Vagina (tissue), 2 donors: Measurements from ENCODE around the gene PCDHGB3. TPM values are rescaled to one million over a fixed set of nuclear protein-coding genes. Genes with fewer than 3 reads are reported as not detected.
A peak's percentile ranks its signal among the peaks of the same experiment; 100 is the strongest.
"Not testable (repeated sequence)": the region's sequence is repeated elsewhere in the genome, so short reads cannot be mapped to it uniquely, and the experiment has no call there.

Source experiments
- DNase-seq, 2 donors: peaks; one replicate each; pipeline ENCODE4 v3.0.0-alpha.2; 2017; ENCODE audit errors: extremely low spot score in 2 of 2
- H3K27ac ChIP-seq: fragments of 200-600 bp; sonication (generic); one replicate; pipeline ENCODE4 v1.5.1; 2019
- H3K27me3 ChIP-seq: fragments of 200-600 bp; sonication (generic); one replicate; pipeline ENCODE4 v1.5.1; 2019
- H3K36me3 ChIP-seq, 2 donors: fragments of 200-600 bp; sonication (generic); one replicate each; pipeline ENCODE4 v1.5.1; 2017 to 2019
- H3K4me1 ChIP-seq: fragments of 200-600 bp; sonication (generic); one replicate; pipeline ENCODE4 v1.5.1; 2019
- H3K4me3 ChIP-seq, 2 donors: fragments of 200-600 bp; sonication (generic); 1 replicate in 1 of 2; 2 replicates in 1 of 2; pipeline ENCODE4 v1.5.1; 2016 to 2019
- H3K9me3 ChIP-seq: fragments of 200-600 bp; sonication (generic); one replicate; pipeline ENCODE4 v1.5.1; 2019
- CTCF ChIP-seq, 3 experiments: fragments of 450-650 bp in 2 of 3; fragments of 200-600 bp in 1 of 3; sonication (generic) in 1 of 3; IDR thresholded peaks; one replicate each; pipeline ENCODE4 v1.5.1; 2017 to 2019; ENCODE audit warnings: antibody characterized with exemption in 3 of 3, mild to moderate bottlenecking in 2 of 3, moderate library complexity in 2 of 3
- POLR2A ChIP-seq, 2 donors: fragments of 450-650 bp; IDR thresholded peaks; one replicate each; pipeline ENCODE4 v1.6.1; 2017; ENCODE audit warnings: antibody characterized with exemption in 2 of 2, mild to moderate bottlenecking in 2 of 2, moderate library complexity in 2 of 2
- POLR2AphosphoS5 ChIP-seq, 2 donors: sonication (generic); formaldehyde crosslinking; IDR thresholded peaks; one replicate each; pipeline ENCODE4 v1.9.0; 2017; ENCODE audit warnings: antibody characterized with exemption in 2 of 2, mild to moderate bottlenecking in 2 of 2, low read depth in 1 of 2; ENCODE audit not compliant: insufficient read depth in 1 of 2
- intact Hi-C: fragments of 100-400 bp; cut with DNase I; formaldehyde crosslinking; loops from one replicate; pipeline ENCODE4 v1.15.1; 2023
- total RNA-seq: library from RNA; depleted of rRNA; stranded (reverse); fragments of >200 nt; gene quantifications from one replicate; pipeline ENCODE4 v1.2.3, GENCODE V29; 2016

The PCDHGB3 gene
- total RNA-seq, 1 donor from 2014 or later, result 5.4 TPM

- TF ChIP-seq CTCF (IDR thresholded peaks at IDR 0.05) (no peak), POLR2AphosphoS5 (IDR thresholded peaks at IDR 0.05; ENCODE audit: insufficient read depth in 1 of 2, low read depth in 1 of 2) (no peak), POLR2A (IDR thresholded peaks at IDR 0.05) (no peak)
- Histone ChIP-seq H3K4me1 (no peaks in the 10 kb centered on the region), H3K9me3 (peaks cover 74% of the 10 kb centered on the region), H3K4me3 (no peak overlapping the region), H3K36me3 (peaks cover 0 to 8% of the 10 kb centered on the region in 2 donors), H3K27me3 (no peaks in the 10 kb centered on the region), H3K27ac (no peak overlapping the region)
- no peak for DNase-seq
- intact Hi-C loops, result no loop called here
These were observed 3.8 kb upstream of the PCDHGB3 start for GRCh38 chr5:141366016-141366896.

GRCh38 chr5:141371572-141372475 lies 1.8 kb downstream of the PCDHGB3 start:
- no peak for DNase-seq
- TF ChIP-seq POLR2A (IDR thresholded peaks at IDR 0.05) (no peak), CTCF (IDR thresholded peaks at IDR 0.05) (no peak), POLR2AphosphoS5 (IDR thresholded peaks at IDR 0.05; ENCODE audit: insufficient read depth in 1 of 2, low read depth in 1 of 2) (no peak)
- Histone ChIP-seq H3K27ac (no peak overlapping the region), H3K36me3 (peaks cover 0 to 15% of the 10 kb centered on the region in 2 donors), H3K9me3 (peaks cover 83% of the 10 kb centered on the region), H3K27me3 (no peaks in the 10 kb centered on the region), H3K4me3 (no peak overlapping the region), H3K4me1 (no peaks in the 10 kb centered on the region)
- intact Hi-C loops, result no loop called here

DNA sequence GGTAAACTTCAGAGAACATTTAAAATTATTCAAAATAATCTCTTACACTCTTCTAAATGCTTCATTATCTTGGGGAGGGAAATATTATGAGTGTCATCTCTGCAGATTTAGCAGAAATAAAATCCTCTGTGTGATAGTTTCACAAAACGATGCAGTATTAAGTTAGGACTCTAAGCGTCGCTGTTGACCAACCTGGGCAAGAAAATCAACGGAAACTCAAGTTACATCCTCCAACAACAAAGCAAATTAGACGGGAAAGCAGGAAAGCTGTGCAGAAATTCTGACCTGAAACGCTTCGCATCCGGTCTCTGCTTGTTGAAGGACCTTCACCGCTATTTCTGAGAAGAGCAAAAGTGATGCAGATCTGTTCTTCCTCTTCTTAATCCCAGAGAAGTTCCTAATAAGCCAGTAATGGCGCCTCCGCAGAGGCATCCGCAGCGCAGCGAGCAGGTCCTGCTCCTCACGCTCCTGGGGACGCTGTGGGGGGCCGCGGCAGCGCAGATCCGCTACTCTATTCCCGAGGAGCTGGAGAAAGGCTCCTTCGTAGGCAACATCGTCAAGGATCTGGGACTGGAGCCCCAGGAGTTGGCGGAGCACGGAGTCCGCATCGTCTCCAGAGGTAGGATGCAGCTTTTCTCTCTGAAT lies 3.8 kb downstream of the PCDHGB3 start, which contains the start of gene PCDHGA6:
Gene PCDHGA6 (plus strand): TSS at position 219 of the 645 bp plus-strand sequence. CDS start 193 bp downstream, at position 412.
- H3K9me3 ChIP-seq, result peaks cover 87% of the 10 kb centered on the region
- peak in 1 of 2 donors; percentile 15 for TF ChIP-seq POLR2AphosphoS5 (IDR thresholded peaks at IDR 0.05; ENCODE audit: insufficient read depth in 1 of 2, low read depth in 1 of 2)
- no peak for TF ChIP-seq POLR2A (IDR thresholded peaks at IDR 0.05)
- peak in 1 of 3 experiments; percentile 8 for TF ChIP-seq CTCF (IDR thresholded peaks at IDR 0.05)
- intact Hi-C loops, result no loop called here
- no peaks in the 10 kb centered on the region for H3K4me1 ChIP-seq
- peak within 1 kb of the TSS; percentile 1 to 26 for H3K4me3 ChIP-seq
- H3K36me3 ChIP-seq, result peaks cover 0 to 15% of the 10 kb centered on the region in 2 donors
- DNase-seq, result no peak
- no peaks in the 10 kb centered on the region for H3K27me3 ChIP-seq
- H3K27ac ChIP-seq, result no peak within 1 kb of the TSS

DNA sequence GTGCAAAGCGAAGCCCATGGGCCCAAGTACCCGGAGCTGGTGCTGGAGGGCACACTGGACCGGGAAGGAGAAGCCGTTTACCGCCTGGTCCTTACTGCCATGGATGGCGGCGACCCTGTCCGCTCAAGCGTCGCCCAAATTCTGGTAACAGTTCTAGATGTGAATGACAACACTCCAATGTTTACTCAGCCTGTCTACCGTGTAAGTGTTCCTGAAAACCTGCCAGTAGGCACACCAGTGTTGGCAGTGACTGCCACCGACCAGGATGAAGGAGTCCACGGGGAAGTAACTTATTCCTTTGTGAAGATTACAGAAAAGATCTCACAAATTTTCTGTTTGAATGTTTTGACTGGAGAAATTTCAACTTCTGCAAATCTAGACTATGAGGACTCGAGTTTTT lies 4.6 kb downstream of the PCDHGB3 start:
- TF ChIP-seq POLR2A (IDR thresholded peaks at IDR 0.05), result no peak
- no peak for TF ChIP-seq POLR2AphosphoS5 (IDR thresholded peaks at IDR 0.05; ENCODE audit: insufficient read depth in 1 of 2, low read depth in 1 of 2)
- no peak for TF ChIP-seq CTCF (IDR thresholded peaks at IDR 0.05)
- no peak overlapping the region for H3K27ac ChIP-seq
- no peaks in the 10 kb centered on the region for H3K4me1 ChIP-seq
- H3K36me3 ChIP-seq, result peaks cover 0 to 15% of the 10 kb centered on the region in 2 donors
- no peak for DNase-seq
- intact Hi-C loops, result no loop called here
- H3K9me3 ChIP-seq, result peaks cover 89% of the 10 kb centered on the region
- peak overlapping the region in 1 of 2 donors; percentile 1 for H3K4me3 ChIP-seq
- no peaks in the 10 kb centered on the region for H3K27me3 ChIP-seq

GRCh38 chr5:141375444-141376155 lies 5.6 kb downstream of the PCDHGB3 start:
- H3K27ac ChIP-seq, H3K27me3 ChIP-seq, H3K4me1 ChIP-seq, DNase-seq, H3K4me3 ChIP-seq, intact Hi-C loops: not testable (repeated sequence)
- H3K36me3 ChIP-seq, result peaks cover 0 to 12% of the 10 kb centered on the region in 2 donors
- peaks cover 81% of the 10 kb centered on the region for H3K9me3 ChIP-seq
